Suprapubic skin (tissue), 4 donors: Measurements from ENCODE around the gene RXFP4.

Experiments
- CTCF ChIP-seq, 2 donors: fragments of 200-600 bp in 1 of 2; fragments of 450-650 bp in 1 of 2; sonication (generic) in 1 of 2; IDR thresholded peaks; one replicate each; pipeline ENCODE4 v1.5.1; 2016 to 2019; ENCODE audit warnings: antibody characterized with exemption in 2 of 2, mild to moderate bottlenecking in 1 of 2, moderate library complexity in 1 of 2
- EP300 ChIP-seq: sonication (generic); formaldehyde crosslinking; IDR thresholded peaks from one replicate; pipeline ENCODE4 v1.6.1; 2017; ENCODE audit warnings: antibody characterized with exemption
- POLR2A ChIP-seq, 2 donors: fragments of 450-650 bp; IDR thresholded peaks; one replicate each; pipeline ENCODE4 v1.6.1; 2017; ENCODE audit warnings: antibody characterized with exemption in 2 of 2, mild to moderate bottlenecking in 2 of 2, moderate library complexity in 2 of 2
- POLR2AphosphoS5 ChIP-seq, 3 donors: sonication (generic); formaldehyde crosslinking; IDR thresholded peaks; one replicate each; pipeline ENCODE4 v1.6.1; 2017; ENCODE audit warnings: antibody characterized with exemption in 3 of 3

DNA sequence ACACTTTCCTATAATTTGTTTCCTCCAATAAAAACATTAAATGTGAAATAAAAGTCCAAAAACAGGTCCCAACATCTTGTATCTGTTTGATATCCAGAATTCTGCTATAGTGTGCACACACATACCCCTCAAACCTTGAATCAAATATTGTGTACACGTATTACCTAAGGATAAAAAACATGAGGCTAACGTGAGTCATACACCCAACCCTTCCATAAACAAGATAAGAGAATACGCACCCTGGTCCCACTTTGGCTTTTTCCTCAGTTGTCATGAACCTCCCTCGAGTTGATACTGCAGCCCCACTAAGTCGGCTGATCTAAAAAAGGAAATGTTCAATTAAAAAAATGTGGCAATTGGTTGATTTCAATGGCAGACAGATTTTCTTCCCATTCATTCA lies 12.4 kb upstream of the RXFP4 start:
- TF ChIP-seq EP300 (no peak), CTCF (IDR thresholded peaks at IDR 0.05) (no peak), POLR2AphosphoS5 (IDR thresholded peaks at IDR 0.05) (no peak), POLR2A (IDR thresholded peaks at IDR 0.05) (no peak)
